Upper lobe of right lung (tissue), 1 donor: Measurements from ENCODE around the gene EOGT. TPM values are rescaled to one million over a fixed set of nuclear protein-coding genes. Genes with fewer than 3 reads are reported as not detected.
A peak's percentile ranks its signal among the peaks of the same experiment; 100 is the strongest.

Source experiments
- ATAC-seq: fragments of 200-7000 bp; cut with Tn5 transposase; one replicate; pipeline ENCODE4 v1.9.1; 2020; ENCODE audit warnings: mild to moderate bottlenecking, moderate library complexity
- DNase-seq: peaks from one replicate; pipeline ENCODE4 v3.0.0-alpha.2; 2020
- H3K27ac ChIP-seq: fragments of 200-600 bp; one replicate; pipeline ENCODE4 v1.8.0; 2022
- H3K27me3 ChIP-seq: fragments of 200-600 bp; one replicate; pipeline ENCODE4 v1.8.0; 2022; ENCODE audit warnings: mild to moderate bottlenecking
- H3K36me3 ChIP-seq: fragments of 200-600 bp; one replicate; pipeline ENCODE4 v1.8.0; 2022
- H3K4me1 ChIP-seq: fragments of 200-600 bp; one replicate; pipeline ENCODE4 v1.8.0; 2022
- H3K4me3 ChIP-seq: fragments of 200-600 bp; one replicate; pipeline ENCODE4 v1.8.0; 2022; ENCODE audit warnings: mild to moderate bottlenecking
- H3K9me3 ChIP-seq: fragments of 200-600 bp; one replicate; pipeline ENCODE4 v1.8.0; 2022
- CTCF ChIP-seq: fragments of 200-600 bp; IDR thresholded peaks from one replicate; pipeline ENCODE4 v1.8.0; 2022; ENCODE audit warnings: antibody characterized with exemption
- intact Hi-C: fragments of 100-400 bp; cut with DNase I; formaldehyde crosslinking; loops from one replicate; pipeline ENCODE4 v1.11.0; 2022
- total RNA-seq: library from RNA; stranded (reverse); fragmentation: NEBNext Ultra II Directional; extraction: Animal tissue kit (Norgen Biotek cat#: 25700); gene quantifications from one replicate; pipeline ENCODE4 v1.2.1, GENCODE V29; 2021
- donor health status: DM: no; HTN: yes; CAD: no; lungs with severe emphysema.

EOGT gene
- total RNA-seq, 1 donor from 2014 or later, result 36.4 TPM

GRCh38 chr3:69051756-69052471, 38.4 kb upstream of the EOGT start, which contains the start of gene TMF1:
Gene TMF1 (minus strand): TSS chr3:69052333. CDS start chr3:69052086, 247 bp downstream.
- Histone ChIP-seq H3K4me1 (peaks cover 31% of the 10 kb centered on the region), H3K4me3 (peak within 1 kb of the TSS; percentile 84), H3K27ac (peak within 1 kb of the TSS; percentile 97), H3K9me3 (no peaks in the 10 kb centered on the region), H3K27me3 (no peaks in the 10 kb centered on the region), H3K36me3 (peaks cover 43% of the 10 kb centered on the region)
- no peak for TF ChIP-seq CTCF
- peak; percentile 99 for DNase-seq
- ATAC-seq, result peak; percentile 98
- intact Hi-C loops, result no loop called here

- H3K27me3 ChIP-seq, result no peaks in the 10 kb centered on the region
- H3K27ac ChIP-seq, result no peak overlapping the region
- DNase-seq, result no peak
- intact Hi-C loops, result no loop called here
- no peak overlapping the region for H3K4me3 ChIP-seq
- peaks cover 46% of the 10 kb centered on the region for H3K36me3 ChIP-seq
- H3K9me3 ChIP-seq, result no peaks in the 10 kb centered on the region
- ATAC-seq, result no peak
- peaks cover 40% of the 10 kb centered on the region for H3K4me1 ChIP-seq
- TF ChIP-seq CTCF, result no peak
Observed at GRCh38 chr3:69048990-69049389, 35.5 kb upstream of the EOGT start.

GRCh38 chr3:69044608-69045007, 31.1 kb upstream of the EOGT start:
- H3K9me3 ChIP-seq, result no peaks in the 10 kb centered on the region
- H3K36me3 ChIP-seq, result peaks cover 90% of the 10 kb centered on the region
- no peak overlapping the region for H3K4me3 ChIP-seq
- peaks cover 25% of the 10 kb centered on the region for H3K4me1 ChIP-seq
- H3K27ac ChIP-seq, result no peak overlapping the region
- DNase-seq (no peak), ATAC-seq (no peak)
- no peaks in the 10 kb centered on the region for H3K27me3 ChIP-seq
- intact Hi-C loops, result no loop called here
- no peak for TF ChIP-seq CTCF

GRCh38 chr3:69033470-69033869, 20.0 kb upstream of the EOGT start:
- Histone ChIP-seq H3K4me1 (no peaks in the 10 kb centered on the region), H3K4me3 (no peak overlapping the region), H3K27me3 (no peaks in the 10 kb centered on the region), H3K9me3 (no peaks in the 10 kb centered on the region), H3K27ac (no peak overlapping the region), H3K36me3 (peaks cover 99% of the 10 kb centered on the region)
- DNase-seq (no peak), ATAC-seq (peak; percentile 51)
- no peak for TF ChIP-seq CTCF
- intact Hi-C loops, result no loop called here

- no peak overlapping the region for H3K4me3 ChIP-seq
- TF ChIP-seq CTCF, result no peak
- H3K9me3 ChIP-seq, result no peaks in the 10 kb centered on the region
- H3K36me3 ChIP-seq, result peaks cover 99% of the 10 kb centered on the region
- no peak overlapping the region for H3K27ac ChIP-seq
- no peak for DNase-seq
- intact Hi-C loops, result no loop called here
- no peak for ATAC-seq
- no peaks in the 10 kb centered on the region for H3K4me1 ChIP-seq
- H3K27me3 ChIP-seq, result no peaks in the 10 kb centered on the region
Observed at GRCh38 chr3:69032737-69033136, 19.3 kb upstream of the EOGT start.
